GM12878 (cell line): ENCODE results near the gene FOXD1. TPM values are rescaled to one million over a fixed set of nuclear protein-coding genes. Genes with fewer than 3 reads are reported as not detected.

Source experiments
- ATAC-seq: fragments of 200-7000 bp; cut with Tn5 transposase; 3 replicates; pipeline ENCODE4 v1.9.1; 2020; ENCODE audit warnings: mild to moderate bottlenecking, moderate library complexity
- BruUV-seq: library from RNA; stranded (reverse); fragments of 400-500 nt; replicated peaks from 2 replicates; lab custom pipeline; 2021; lab: Mats Ljungman, UMichigan
- CTCF ChIA-PET: fragments of 300-600 bp; sonication (Branson Sonifier 250); formaldehyde crosslinking; extraction: SDS; loops from one replicate; lab custom pipeline; 2021; ENCODE audit warnings: inconsistent platforms; lab: Yijun Ruan, JAX
- POLR2A ChIA-PET: fragments of 350-600 bp; formaldehyde crosslinking; extraction: SDS; loops from one replicate; lab custom pipeline; 2021; ENCODE audit warnings: inconsistent platforms; lab: Charles Lee
- RAD21 ChIA-PET: fragments of 300-600 bp; sonication (Branson Sonifier 250); formaldehyde crosslinking; loops from one replicate; lab custom pipeline; 2023; ENCODE audit warnings: antibody characterized with exemption; ENCODE audit not compliant: unreplicated experiment; lab: Charles Lee
- SMC1A ChIA-PET: fragments of 300-600 bp; sonication (Branson Sonifier 250); formaldehyde crosslinking; loops from one replicate; lab custom pipeline; 2023; ENCODE audit not compliant: unreplicated experiment, uncharacterized antibody; lab: Charles Lee
- DNase-seq: peaks from one replicate; pipeline ENCODE4 v3.0.0-alpha.2; 2011; ENCODE audit warnings: low read depth, low spot score
- FAIRE-seq: peaks from 3 replicates; lab custom pipeline; 2011; peaks lifted over from hg19 to GRCh38; lab: Jason Lieb, UNC
- H2AFZ ChIP-seq: 2 replicates; pipeline ENCODE4 v1.6.0; 2011; ENCODE audit warnings: low read depth, low read length, control low read depth; ENCODE audit not compliant: control insufficient read depth
- H3K27ac ChIP-seq: 2 replicates; pipeline ENCODE4 v1.5.1; 2011; ENCODE audit warnings: control low read depth; ENCODE audit not compliant: control insufficient read depth, insufficient read depth
- H3K27me3 ChIP-seq, 2 experiments: replicated peaks in 1 of 2; 2 replicates each; pipeline versions ENCODE4 v1.6.0 to v1.6.1; 2011; ENCODE audit warnings: low read length in 1 of 2; ENCODE audit not compliant: control insufficient read depth in 2 of 2, insufficient read depth in 2 of 2
- H3K36me3 ChIP-seq, 2 experiments: 2 replicates each; pipeline ENCODE4 v1.5.1; 2011; ENCODE audit warnings: low read length in 1 of 2; ENCODE audit not compliant: control insufficient read depth in 2 of 2, insufficient read depth in 2 of 2
- H3K4me1 ChIP-seq: 2 replicates; pipeline ENCODE4 v1.6.1; 2011; ENCODE audit warnings: mild to moderate bottlenecking, low read length, moderate library complexity, mixed read lengths; ENCODE audit not compliant: control insufficient read depth, insufficient read depth
- H3K4me2 ChIP-seq: 2 replicates; pipeline ENCODE4 v1.6.0; 2011; ENCODE audit warnings: control low read depth; ENCODE audit not compliant: control insufficient read depth, insufficient read depth
- H3K4me3 ChIP-seq: fragments of 200-600 bp; sonication (generic); 2 replicates; pipeline ENCODE4 v1.5.1; 2016
- H3K79me2 ChIP-seq: 2 replicates; pipeline ENCODE4 v1.6.0; 2011; ENCODE audit warnings: low read length; ENCODE audit not compliant: control insufficient read depth, insufficient read depth
- H3K9ac ChIP-seq: 2 replicates; pipeline ENCODE4 v1.8.0; 2011; ENCODE audit warnings: low read length, control low read depth, mixed read lengths; ENCODE audit not compliant: control insufficient read depth, insufficient read depth
- H3K9me3 ChIP-seq: replicated peaks from 3 replicates; pipeline ENCODE4 v1.5.1; 2011; ENCODE audit warnings: mild to moderate bottlenecking, low read length; ENCODE audit not compliant: control insufficient read depth, insufficient read depth
- H4K20me1 ChIP-seq: 2 replicates; pipeline ENCODE4 v1.6.0; 2011; ENCODE audit not compliant: control insufficient read depth, insufficient read depth
- CBFB ChIP-seq: IDR thresholded peaks from 2 replicates; pipeline ENCODE4 v1.6.1; 2016; ENCODE audit warnings: antibody characterized with exemption, low read depth
- GATAD2B ChIP-seq: fragments of 450-650 bp; conservative IDR thresholded peaks from 2 replicates; pipeline ENCODE4 v1.6.1; 2017; ENCODE audit warnings: low read depth, mild to moderate bottlenecking, moderate library complexity
- NFYA ChIP-seq: IDR thresholded peaks from 2 replicates; pipeline ENCODE4 v1.6.1; 2011; ENCODE audit warnings: low read depth, mild to moderate bottlenecking, low read length, improper control_type of control experiment, borderline replicate concordance
- POLR2AphosphoS2 ChIP-seq: IDR thresholded peaks from 2 replicates; pipeline ENCODE4 v1.6.1; 2011; ENCODE audit warnings: low read depth, mild to moderate bottlenecking, low read length, improper control_type of control experiment, moderate library complexity
- RB1 ChIP-seq: fragments of 450-650 bp; formaldehyde crosslinking; IDR thresholded peaks from 2 replicates; pipeline ENCODE4 v1.6.1; 2017; ENCODE audit warnings: mild to moderate bottlenecking, borderline replicate concordance
- RELB ChIP-seq: fragments of 450-650 bp; IDR thresholded peaks from 2 replicates; pipeline ENCODE4 v1.6.1; 2017; ENCODE audit warnings: low read depth, mild to moderate bottlenecking, moderate library complexity
- REST ChIP-seq: IDR thresholded peaks from 2 replicates; pipeline ENCODE4 v1.6.1; 2012; ENCODE audit warnings: mild to moderate bottlenecking, low read depth, low read length
- RFX5 ChIP-seq: IDR thresholded peaks from 2 replicates; pipeline ENCODE4 v1.6.1; 2011; ENCODE audit warnings: low read depth, low read length, improper control_type of control experiment
- SUZ12 ChIP-seq: fragments of 200-600 bp; sonication (generic); IDR thresholded peaks from one replicate; pipeline ENCODE4 v1.6.1; 2018; ENCODE audit warnings: antibody characterized with exemption, mild to moderate bottlenecking; ENCODE audit not compliant: unreplicated experiment
- ZBTB4 ChIP-seq: fragments of 450-650 bp; formaldehyde crosslinking; IDR thresholded peaks from 2 replicates; pipeline ENCODE4 v1.4.0; 2022; ENCODE audit warnings: mild to moderate bottlenecking, moderate library complexity
- WGBS: methylation state at CpG from one replicate; pipeline ENCODE4 v1.1.6; 2016; ENCODE audit warnings: low lambda C conversion rate; ENCODE audit not compliant: insufficient replicate concordance, insufficient coverage; ENCODE audit errors: missing lambda C conversion rate; 5-methylcytosine and 5-hydroxymethylcytosine counted together
- in situ Hi-C: fragments of 300-500 bp; cut with MboI; formaldehyde crosslinking; loops from 9 replicates; pipeline ENCODE4 v1.14.3; 2018; ENCODE audit warnings: mixed read lengths
- intact Hi-C: fragments of 100-400 bp; cut with micrococcal nuclease; formaldehyde crosslinking; loops from one replicate; pipeline ENCODE4 v1.14.2; 2022; ENCODE audit not compliant: unreplicated experiment
- polyA plus RNA-seq, 11 experiments: library from polyadenylated mRNA; depleted of rRNA in 4 of 11; unstranded in 6 of 11; stranded (reverse) in 5 of 11; fragments of >200 nt; fragmentation: Nextera tagmentation in 4 of 11; fragmentation: Illumina TruSeq in 1 of 11; extraction: Ambion mirVana in 4 of 11; extraction: Trizol in 1 of 11; gene quantifications; 1 replicate in 1 of 11; 2 replicates in 10 of 11; pipeline versions ENCODE4 v1.2.1 to v1.2.3, GENCODE V29; 2011 to 2016; ENCODE audit warnings: inconsistent platforms in 2 of 11, missing spikeins in 2 of 11, low read depth in 1 of 11
- total RNA-seq, 4 experiments: library from RNA; depleted of rRNA in 3 of 4; stranded (reverse); fragments of >200 nt in 3 of 4; fragmentation: Illumina TruSeq in 1 of 4; extraction: Trizol in 1 of 4; gene quantifications; 2 replicates each; pipeline versions ENCODE4 v1.2.1 to v1.2.3, GENCODE V29; 2013 to 2021

FOXD1 gene
- total and polyA plus RNA-seq, 10 of the 15 experiments (the other 5 are each of a cell fraction or from before 2014, with no cell fraction given): not detected

- TF ChIP-seq REST: no peak
Observed at GRCh38 chr5:73435759-73436534, 12.6 kb downstream of the FOXD1 start (continued).

- RAD21 ChIA-PET: no interaction called here
- H3K9me3 ChIP-seq: no peaks in the 10 kb centered on the region
- intact Hi-C loops (no loop called here), in situ Hi-C loops (no loop called here)
- no peaks in the 10 kb centered on the region for H3K36me3 ChIP-seq
- H3K27ac ChIP-seq: no peak overlapping the region
- FAIRE-seq (no peak), ATAC-seq (no peak), DNase-seq (no peak)
- H2AFZ ChIP-seq: no peak overlapping the region
- BruUV-seq: no TSS peak
- CTCF ChIA-PET: interaction anchor here (1.4 kb wide), 1 partner anchor 20 kb away, joined by 3 read pairs; no protein-coding TSS in a partner anchor
- peaks cover 10 to 12% of the 10 kb centered on the region in 2 experiments for H3K27me3 ChIP-seq
- no peak overlapping the region for H3K4me3 ChIP-seq
- POLR2A ChIA-PET: no interaction called here
- SMC1A ChIA-PET: no interaction called here
- no peak overlapping the region for H3K9ac ChIP-seq
- no peak overlapping the region for H3K4me2 ChIP-seq
- no peaks in the 10 kb centered on the region for H3K79me2 ChIP-seq
- WGBS: 0% methylated on average over 1 of the region's 1 CpG
- no peaks in the 10 kb centered on the region for H3K4me1 ChIP-seq
- no peaks in the 10 kb centered on the region for H4K20me1 ChIP-seq
- no peak for TF ChIP-seq RFX5
- no peak for TF ChIP-seq CBFB
- TF ChIP-seq GATAD2B: no peak
- no peak for TF ChIP-seq RELB
- TF ChIP-seq SUZ12: no peak
- no peak for TF ChIP-seq ZBTB4 (CRISPR knock-in tag)
- TF ChIP-seq RB1: no peak
- no peak for TF ChIP-seq NFYA
- no peak for TF ChIP-seq POLR2AphosphoS2
Observed at GRCh38 chr5:73434907-73435306, 13.7 kb downstream of the FOXD1 start.
